ENCODE data around the gene RECQL5.
A peak's percentile ranks its signal among the peaks of the same experiment; 100 is the strongest.

GRCh38 chr17:75632863-75633485 is 34.0 kb downstream of the RECQL5 start, which contains the start of gene SMIM5:
- TF ChIP-seq TCF12 (IDR thresholded peaks at IDR 0.05) (no peak), CTCF (IDR thresholded peaks at IDR 0.05) (peak; percentile 99), GABPA (IDR thresholded peaks at IDR 0.05; ENCODE audit: low read depth) (no peak)
